Urinary bladder (tissue), 4 donors: Measurements from ENCODE around the gene BROX. TPM values are rescaled to one million over a fixed set of nuclear protein-coding genes. Genes with fewer than 3 reads are reported as not detected.

ENCODE experiments used
- DNase-seq: peaks from one replicate; pipeline ENCODE4 v3.0.0-alpha.2; 2015; ENCODE audit errors: extremely low spot score
- H3K27ac ChIP-seq: one replicate; pipeline ENCODE4 v1.5.1; 2013; ENCODE audit warnings: low read depth, mild to moderate bottlenecking, moderate library complexity
- H3K36me3 ChIP-seq: one replicate; pipeline ENCODE4 v1.6.1; 2013; ENCODE audit warnings: mild to moderate bottlenecking, moderate library complexity; ENCODE audit not compliant: insufficient read depth
- H3K4me1 ChIP-seq: one replicate; pipeline ENCODE4 v1.6.1; 2013; ENCODE audit warnings: mild to moderate bottlenecking, moderate library complexity; ENCODE audit not compliant: insufficient read depth
- H3K4me3 ChIP-seq: one replicate; pipeline ENCODE4 v1.5.1; 2013; ENCODE audit warnings: low read depth, low read length
- WGBS: extraction: QIAGEN DNeasy Blood & Tissue Kit; methylation state at CpG from one replicate; pipeline ENCODE4 v1.1.7; 2013; 5-methylcytosine and 5-hydroxymethylcytosine counted together
- polyA plus RNA-seq: library from polyadenylated mRNA; stranded (reverse); fragments of 200-250 nt; gene quantifications from one replicate; pipeline ENCODE4 v1.2.3, GENCODE V29; 2013
- total RNA-seq: library from RNA; depleted of rRNA; stranded (reverse); fragments of >200 nt; gene quantifications from one replicate; pipeline ENCODE4 v1.2.3, GENCODE V29; 2014
- donor health status: healthy with polysubstance abuse.
- donor health status: healthy.

The BROX gene
- total and polyA plus RNA-seq, 2 donors: 13.9 to 79.3 TPM

DNA sequence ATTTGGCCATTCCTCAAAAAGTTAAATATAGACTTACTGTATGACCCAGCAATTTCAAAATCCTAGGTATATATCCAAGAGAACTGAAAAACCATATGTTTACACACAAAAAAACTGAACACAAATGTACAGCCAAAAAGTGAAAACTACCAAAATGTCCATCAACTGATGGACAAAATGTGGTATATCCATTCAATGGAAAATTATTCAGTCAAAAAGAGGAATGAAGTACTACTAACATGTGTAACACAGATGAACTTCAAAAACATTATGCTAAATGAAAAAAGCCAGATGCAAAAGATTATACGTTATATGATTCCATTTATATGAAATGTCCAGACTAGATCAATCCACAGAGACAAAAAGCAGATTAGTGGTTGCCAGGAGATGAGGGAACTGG is 8.1 kb upstream of the BROX start:
- Histone ChIP-seq H3K27ac (no peak overlapping the region), H3K4me1 (no peaks in the 10 kb centered on the region), H3K36me3 (peaks cover 5% of the 10 kb centered on the region), H3K4me3 (no peak overlapping the region)
- DNase-seq: no peak
- WGBS: 72% methylated on average over 1 of the region's 1 CpG

DNA sequence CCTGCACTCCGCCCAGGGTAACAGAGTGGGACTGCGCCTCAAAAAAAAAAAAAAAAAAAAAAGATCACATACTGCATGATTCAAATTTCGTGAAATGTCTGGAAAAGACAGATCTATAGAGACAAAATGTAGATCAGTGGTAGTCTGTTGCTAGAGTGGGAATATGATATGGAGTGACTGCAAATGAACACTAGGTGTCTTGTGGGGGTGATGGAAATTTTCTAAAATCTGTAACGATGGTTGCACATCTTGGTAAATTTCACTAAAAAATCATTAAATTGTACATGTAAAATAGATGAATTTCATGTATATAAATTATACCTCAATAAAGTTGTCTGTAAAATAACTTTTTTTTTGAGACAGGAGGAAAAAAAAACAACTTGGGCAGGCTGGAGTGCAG is 5.5 kb upstream of the BROX start:
- 97% methylated on average over 4 of the region's 4 CpGs for WGBS
- Histone ChIP-seq H3K4me3 (no peak overlapping the region), H3K36me3 (peaks cover 2% of the 10 kb centered on the region), H3K27ac (no peak overlapping the region), H3K4me1 (peaks cover 1% of the 10 kb centered on the region)
- no peak for DNase-seq

DNA sequence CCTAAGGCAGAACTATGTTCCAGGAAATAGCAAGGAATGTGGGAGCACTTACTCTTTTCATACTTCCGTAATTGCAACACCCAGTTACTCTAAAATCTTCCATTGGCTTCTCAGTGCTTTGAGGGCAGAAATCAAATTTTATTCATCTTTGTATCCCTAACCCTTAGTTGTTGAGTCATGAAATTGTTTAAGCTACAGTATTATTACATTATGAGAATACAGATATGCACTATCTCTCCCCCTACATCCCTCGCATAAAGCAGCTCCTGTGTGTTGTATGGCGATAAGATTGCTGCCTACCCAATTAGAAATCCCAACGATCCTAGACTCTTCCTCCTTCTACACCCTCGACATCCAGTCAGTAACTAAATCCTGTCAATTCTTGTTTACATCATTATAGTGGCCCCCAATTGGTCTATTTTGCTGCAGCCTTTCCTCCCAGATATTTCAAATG is 2.6 kb upstream of the BROX start:
- Histone ChIP-seq H3K36me3 (no peaks in the 10 kb centered on the region), H3K27ac (no peak overlapping the region), H3K4me3 (no peak overlapping the region), H3K4me1 (peaks cover 1% of the 10 kb centered on the region)
- DNase-seq: no peak
- 75% methylated on average over 5 of the region's 5 CpGs for WGBS

DNA sequence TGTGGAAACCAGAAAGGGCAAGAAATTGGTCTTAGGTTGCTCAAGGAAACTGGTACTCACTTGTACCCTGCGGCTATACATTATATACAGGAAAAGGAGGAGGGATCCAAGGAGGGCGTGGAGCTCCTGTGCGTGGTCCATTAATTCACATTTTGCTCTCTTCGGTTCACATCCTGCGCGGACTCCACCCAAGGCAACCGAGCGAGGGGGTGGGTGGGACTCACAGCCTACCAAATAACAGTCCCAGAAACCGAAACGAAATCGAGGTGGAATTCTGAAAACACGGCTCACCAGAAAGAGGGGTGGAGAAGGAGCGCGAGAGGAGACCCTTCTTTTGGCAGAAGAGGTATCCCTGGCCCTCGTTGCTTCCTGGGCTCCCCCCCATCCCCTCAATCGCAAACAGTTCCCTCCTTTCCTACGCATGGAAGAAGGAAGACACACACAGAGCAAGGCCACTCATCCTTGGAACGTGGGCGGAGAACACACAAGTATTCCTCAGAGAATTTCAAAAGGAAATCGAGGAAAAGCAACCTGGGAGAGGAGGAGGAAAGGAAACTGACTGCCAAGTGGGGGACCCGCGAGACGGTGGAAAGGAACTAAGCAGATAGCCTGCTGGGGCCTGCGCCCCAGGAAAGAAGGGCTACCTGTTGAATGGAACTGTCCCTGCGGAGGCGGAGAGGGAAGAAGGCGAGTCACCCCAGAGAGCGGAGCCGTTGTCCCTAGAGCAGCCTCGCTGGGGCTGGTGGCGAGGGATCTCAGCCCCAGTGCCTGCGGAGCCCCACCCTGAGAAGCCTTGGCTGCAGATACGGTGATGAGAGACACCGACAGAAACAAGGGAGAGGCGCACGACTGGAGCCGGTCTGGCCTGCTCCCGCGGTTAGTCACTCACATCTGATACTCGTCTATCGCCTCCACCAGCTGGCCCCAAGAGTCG is 778 bp upstream of the BROX start:
- DNase-seq: peak; percentile 21
- under 1% methylated on average over 42 of the region's 42 CpGs for WGBS
- peaks cover 1% of the 10 kb centered on the region for H3K4me1 ChIP-seq

DNA sequence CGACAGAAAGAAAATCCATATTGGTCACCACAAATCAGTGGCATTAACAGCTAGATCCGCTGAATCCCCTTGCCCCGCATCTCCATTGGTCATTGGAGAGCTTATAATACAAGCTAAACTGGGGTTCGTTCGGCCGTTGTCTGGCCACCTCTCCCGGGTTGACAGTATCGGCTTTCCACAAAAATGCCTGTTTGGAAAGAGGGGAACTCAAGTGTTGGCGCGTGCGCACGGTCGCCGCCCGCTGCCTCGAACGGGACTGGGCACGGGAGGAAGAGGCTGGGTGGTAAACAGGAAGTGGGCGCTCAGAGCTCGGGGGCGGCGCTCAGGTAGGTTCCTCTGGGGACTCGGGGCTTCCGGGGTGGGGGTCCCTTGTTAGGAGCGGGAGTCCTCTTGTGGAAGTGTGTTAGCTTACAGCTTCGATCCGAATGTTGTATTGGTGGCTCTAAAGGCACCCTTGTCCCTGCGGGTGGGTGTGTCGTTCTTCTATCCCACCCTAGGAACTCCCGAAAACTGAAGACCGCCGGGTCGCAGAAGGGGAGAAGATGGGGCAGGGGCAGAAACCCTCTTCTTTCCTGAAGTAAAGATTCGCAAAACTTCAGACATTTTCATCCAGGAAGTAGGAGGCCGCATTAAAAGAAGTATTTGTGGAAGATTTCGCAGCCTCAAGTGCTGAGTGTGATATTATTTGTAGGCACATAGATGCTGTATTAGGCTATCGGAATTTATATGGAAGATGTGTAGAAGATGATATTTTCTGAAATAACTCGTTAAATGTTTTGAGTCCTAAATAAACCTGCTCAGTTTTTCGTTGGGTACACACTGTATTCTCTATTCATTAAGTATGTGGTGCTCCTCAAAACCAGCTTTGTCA is 962 bp downstream of the BROX start:
- under 1% methylated on average over 39 of the region's 39 CpGs for WGBS
- peaks cover 1% of the 10 kb centered on the region for H3K4me1 ChIP-seq

More for the DNA sequence above, 778 bp upstream of the BROX start:
- peak overlapping the region; percentile 90 for H3K27ac ChIP-seq
- H3K36me3 ChIP-seq: peaks cover 1% of the 10 kb centered on the region
- H3K4me3 ChIP-seq: peak overlapping the region; percentile 66

DNA sequence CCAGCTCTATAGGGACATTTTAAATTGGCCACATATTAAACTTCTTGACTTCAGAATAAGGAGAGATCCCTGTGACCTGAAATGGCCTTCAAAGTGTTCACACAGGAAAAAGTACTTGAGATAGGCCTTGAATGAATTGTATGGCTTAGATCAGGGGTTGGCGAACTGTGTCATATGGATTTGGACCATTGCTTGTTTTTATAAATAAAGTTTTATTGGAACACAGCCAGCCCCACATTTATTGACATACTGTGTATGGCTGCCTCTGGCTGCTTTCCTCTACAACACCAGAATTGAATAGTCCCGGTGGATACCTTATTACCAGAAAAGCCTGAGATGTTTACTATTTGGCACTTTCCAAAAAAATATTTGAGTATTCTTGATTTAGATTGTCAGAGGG is 4.0 kb downstream of the BROX start:
- no peak for DNase-seq
- 97% methylated on average over 2 of the region's 2 CpGs for WGBS

More for the DNA sequence above, 962 bp downstream of the BROX start:
- H3K4me3 ChIP-seq: peak overlapping the region; percentile 66
- H3K27ac ChIP-seq: peak overlapping the region; percentile 99
- peaks cover 1% of the 10 kb centered on the region for H3K36me3 ChIP-seq
- DNase-seq: peak; percentile 93

DNA sequence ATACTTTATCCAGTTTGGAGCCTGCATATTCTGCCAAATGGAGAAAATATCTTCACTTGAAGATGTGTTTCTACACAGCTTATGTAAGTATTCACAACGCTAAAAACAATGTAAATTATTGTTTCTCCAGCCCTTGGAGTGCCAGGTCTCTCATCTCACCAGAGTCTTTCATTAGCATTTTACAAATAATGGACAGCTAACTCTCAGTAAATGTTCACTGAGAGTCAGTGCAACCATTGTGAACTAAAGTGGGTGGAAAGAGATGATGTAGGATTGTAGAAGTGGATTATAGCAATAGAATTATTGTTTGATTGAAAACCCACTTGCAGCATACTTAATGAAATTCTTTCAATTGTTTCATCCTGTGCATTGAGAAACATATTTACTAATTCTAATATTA is 16.4 kb downstream of the BROX start:
- WGBS: 84% methylated on average over 1 of the region's 1 CpG
- H3K36me3 ChIP-seq: peaks cover 5% of the 10 kb centered on the region

More for the DNA sequence above, 4.0 kb downstream of the BROX start:
- Histone ChIP-seq H3K27ac (no peak overlapping the region), H3K4me3 (no peak overlapping the region), H3K4me1 (no peaks in the 10 kb centered on the region), H3K36me3 (peaks cover 4% of the 10 kb centered on the region)

DNA sequence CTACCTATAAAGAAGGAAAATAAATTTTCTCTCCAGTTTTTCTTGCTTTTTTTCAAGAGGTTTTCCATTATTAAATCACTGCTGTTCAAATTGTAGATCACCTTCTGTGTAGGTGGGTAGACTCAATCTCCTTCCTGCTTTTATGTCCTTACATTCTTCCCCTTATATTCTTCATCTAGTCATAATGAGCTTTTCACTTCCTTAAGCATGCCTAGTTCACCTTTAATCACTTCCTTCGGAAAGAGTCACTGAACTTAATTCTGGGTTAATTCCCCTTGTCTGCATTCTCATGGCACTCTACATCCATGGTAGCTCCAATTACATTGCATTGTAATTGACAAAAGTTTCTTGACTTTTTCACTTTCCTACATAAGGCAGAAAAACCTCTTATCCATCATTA is 18.5 kb downstream of the BROX start:
- DNase-seq: no peak
- Histone ChIP-seq H3K27ac (no peak overlapping the region), H3K4me1 (no peaks in the 10 kb centered on the region), H3K36me3 (peaks cover 5% of the 10 kb centered on the region), H3K4me3 (no peak overlapping the region)
- WGBS: 81% methylated on average over 1 of the region's 1 CpG

More for the DNA sequence above, 16.4 kb downstream of the BROX start:
- H3K4me3 ChIP-seq: no peak overlapping the region
- no peak overlapping the region for H3K27ac ChIP-seq
- H3K4me1 ChIP-seq: no peaks in the 10 kb centered on the region
- no peak for DNase-seq

DNA sequence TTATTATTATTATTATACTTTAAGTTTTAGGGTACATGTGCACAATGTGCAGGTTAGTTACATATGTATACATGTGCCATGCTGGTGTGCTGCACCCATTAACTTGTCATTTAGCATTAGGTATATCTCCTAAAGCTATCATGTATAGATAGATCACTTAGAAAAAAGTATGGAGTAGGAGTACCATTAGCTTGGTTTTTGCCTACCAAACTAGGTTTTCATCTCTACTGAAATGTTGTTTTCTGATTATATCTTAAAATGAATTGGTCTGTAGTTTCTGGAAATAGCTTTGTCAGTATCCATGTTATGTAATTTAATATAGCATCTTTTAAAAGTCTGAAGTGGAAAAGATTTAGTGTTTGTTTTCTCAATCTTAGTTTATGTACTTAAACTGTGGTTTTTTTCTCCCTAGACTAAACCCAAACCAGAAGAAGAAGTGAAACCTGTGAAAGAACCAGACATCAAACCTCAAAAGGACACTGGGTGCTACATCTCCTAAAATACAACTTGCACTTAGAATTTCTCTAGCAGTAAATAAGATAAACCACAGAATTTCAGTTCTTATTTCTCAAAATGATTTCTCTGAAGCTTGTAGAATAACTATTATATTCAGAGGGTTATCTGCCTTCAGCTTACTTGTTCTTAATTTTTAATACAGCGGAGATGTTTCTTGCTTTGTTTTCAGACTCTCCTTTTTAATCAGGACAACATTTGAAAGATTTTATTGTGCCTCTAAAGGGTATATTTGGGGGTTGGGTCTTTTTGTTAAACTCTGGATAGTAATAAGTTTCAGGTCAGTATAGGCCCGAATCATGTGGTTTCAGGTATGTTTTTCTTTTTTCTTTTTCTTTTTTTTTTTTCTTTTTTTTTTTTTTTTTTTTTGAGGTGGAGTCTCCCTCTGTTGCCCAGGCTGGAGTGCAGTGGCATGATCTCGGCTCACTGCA is 20.1 kb downstream of the BROX start:
- Histone ChIP-seq H3K4me3 (no peak overlapping the region), H3K27ac (no peak overlapping the region)
- WGBS: 94% methylated on average over 3 of the region's 3 CpGs

DNA sequence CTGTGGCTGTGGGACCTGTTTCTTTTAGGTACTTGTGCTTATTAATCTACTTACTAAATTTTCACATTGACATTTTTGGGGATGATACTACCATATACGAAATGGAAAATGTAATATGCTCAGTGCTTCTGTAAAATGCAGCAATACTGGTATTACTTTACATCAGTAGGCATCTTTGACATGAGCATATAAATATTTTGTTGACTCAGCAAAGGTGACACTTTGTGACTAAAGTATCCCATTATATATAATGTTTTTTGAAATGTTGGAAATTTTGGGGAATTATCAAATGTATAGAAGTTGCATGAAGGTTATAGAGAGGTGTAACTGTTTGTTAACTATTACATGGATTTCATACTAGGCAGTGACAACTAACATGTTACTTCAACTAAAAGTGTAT is 22.4 kb downstream of the BROX start:
- no peak for DNase-seq
- H3K36me3 ChIP-seq: peaks cover 5% of the 10 kb centered on the region
- WGBS: 88% methylated on average over 1 of the region's 1 CpG
- no peak overlapping the region for H3K27ac ChIP-seq
- H3K4me3 ChIP-seq: no peak overlapping the region
- H3K4me1 ChIP-seq: no peaks in the 10 kb centered on the region

More for the DNA sequence above, 20.1 kb downstream of the BROX start:
- no peak for DNase-seq
- H3K36me3 ChIP-seq: peaks cover 5% of the 10 kb centered on the region
- H3K4me1 ChIP-seq: no peaks in the 10 kb centered on the region

DNA sequence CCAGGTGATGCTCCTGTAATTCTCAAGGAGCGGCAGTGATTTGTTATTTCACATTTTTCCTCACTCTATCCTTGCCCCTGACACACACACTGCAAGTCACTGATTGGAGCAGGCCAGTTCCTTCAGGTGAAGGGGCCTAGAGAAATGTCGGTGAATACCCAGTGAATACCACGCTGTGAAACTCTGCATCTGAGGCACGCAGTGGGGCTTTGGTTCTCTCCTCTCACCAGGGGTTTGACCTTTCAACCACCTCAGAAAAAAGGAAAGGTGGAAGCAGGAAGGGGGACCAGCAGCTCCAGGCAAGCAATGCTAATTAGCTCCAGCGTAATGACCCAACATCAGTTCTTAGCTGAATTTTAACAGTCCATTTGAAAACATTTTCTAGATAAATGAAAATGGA is 24.1 kb downstream of the BROX start:
- WGBS: 65% methylated on average over 5 of the region's 5 CpGs
- no peak overlapping the region for H3K4me3 ChIP-seq
- no peaks in the 10 kb centered on the region for H3K36me3 ChIP-seq

DNA sequence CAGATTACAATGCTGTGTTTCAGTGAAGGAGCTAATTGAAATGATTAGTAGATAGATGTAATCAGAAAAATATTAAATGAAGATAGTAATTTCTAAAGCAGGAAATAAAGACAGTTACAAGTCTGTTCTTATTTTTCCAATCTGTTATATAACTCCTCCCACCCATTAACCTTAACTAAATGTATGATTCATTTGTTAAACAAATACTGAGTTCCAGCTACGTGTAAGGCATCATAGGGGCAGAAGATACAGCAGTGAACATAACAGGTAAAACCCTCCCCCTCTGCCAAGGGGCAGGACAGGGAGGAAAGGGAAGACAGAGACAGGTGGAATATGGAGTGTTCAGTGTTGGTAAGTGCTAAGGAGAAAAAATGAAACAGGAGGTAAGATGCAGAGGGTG is 24.6 kb downstream of the BROX start, which contains the start of gene FAM177B:
Gene FAM177B, plus strand, starts transcription at position 231 of the 400 bp plus-strand sequence. CDS start 9,344 bp downstream, outside the sequence.
- Histone ChIP-seq H3K4me3 (no peak within 1 kb of the TSS), H3K36me3 (no peaks in the 10 kb centered on the region), H3K27ac (no peak within 1 kb of the TSS), H3K4me1 (no peaks in the 10 kb centered on the region)
- no peak for DNase-seq
- WGBS: 62% methylated on average over 1 of the region's 1 CpG

More for the DNA sequence above, 24.1 kb downstream of the BROX start:
- H3K27ac ChIP-seq: no peak overlapping the region
- no peaks in the 10 kb centered on the region for H3K4me1 ChIP-seq
- no peak for DNase-seq
